H1 (cell line): ENCODE data around the gene ABHD14A. TPM values are rescaled to one million over a fixed set of nuclear protein-coding genes. Genes with fewer than 3 reads are reported as not detected.

Source experiments
- CTCF ChIA-PET: fragments of 300-600 bp; sonication (Branson Sonifier 250); formaldehyde crosslinking; loops from one replicate; lab custom pipeline; 2021; ENCODE audit not compliant: partially characterized antibody; lab: Charles Lee
- POLR2A ChIA-PET: fragments of 300-600 bp; sonication (Branson Sonifier 250); formaldehyde crosslinking; loops from one replicate; lab custom pipeline; 2021; ENCODE audit warnings: inconsistent platforms; ENCODE audit not compliant: partially characterized antibody; lab: Charles Lee
- DNase-seq, 2 experiments: peaks; one replicate each; pipeline versions ENCODE4 v3.0.0 to v3.0.0-alpha.2; 2010 to 2022; ENCODE audit warnings: low spot score in 2 of 2, low read depth in 1 of 2, mixed read lengths in 1 of 2
- FAIRE-seq: peaks from 2 replicates; lab custom pipeline; 2011; peaks lifted over from hg19 to GRCh38; lab: Jason Lieb, UNC
- H2AFZ ChIP-seq: 2 replicates; pipeline ENCODE4 v1.8.1; 2012; ENCODE audit warnings: low read length, inconsistent platforms
- H2AK5ac ChIP-seq: 2 replicates; pipeline ENCODE4 v1.6.1; 2013; ENCODE audit warnings: low read depth, low read length
- H2BK120ac ChIP-seq: replicated peaks from 2 replicates; pipeline ENCODE3; 2013; ENCODE audit warnings: low read depth, low read length, inconsistent platforms
- H2BK12ac ChIP-seq: 2 replicates; pipeline ENCODE4 v1.6.1; 2013; ENCODE audit warnings: low read depth, low read length
- H2BK15ac ChIP-seq: 2 replicates; pipeline ENCODE4 v1.6.1; 2013; ENCODE audit warnings: low read length
- H2BK20ac ChIP-seq: 2 replicates; pipeline ENCODE4 v1.6.1; 2013; ENCODE audit warnings: low read length
- H2BK5ac ChIP-seq: 2 replicates; pipeline ENCODE4 v1.6.1; 2013; ENCODE audit warnings: low read depth, low read length
- H3K14ac ChIP-seq: 2 replicates; pipeline ENCODE4 v1.6.1; 2013; ENCODE audit warnings: inconsistent platforms; ENCODE audit not compliant: insufficient read length
- H3K18ac ChIP-seq: 2 replicates; pipeline ENCODE4 v1.6.1; 2013; ENCODE audit warnings: low read length; ENCODE audit errors: extremely low read depth
- H3K23ac ChIP-seq: 2 replicates; pipeline ENCODE4 v1.6.1; 2013; ENCODE audit warnings: inconsistent platforms; ENCODE audit not compliant: insufficient read length
- H3K23me2 ChIP-seq: 2 replicates; pipeline ENCODE4 v1.6.1; 2013; ENCODE audit warnings: low read depth, low read length
- H3K27ac ChIP-seq: 2 replicates; pipeline ENCODE4 v1.6.1; 2011; ENCODE audit warnings: low read depth, low read length, inconsistent platforms
- H3K27me3 ChIP-seq, 4 experiments: replicated peaks in 1 of 4; 1 replicate in 1 of 4; 2 replicates in 3 of 4; pipeline versions ENCODE4 v1.6.1 to v1.8.1; 2011 to 2013; ENCODE audit warnings: low read length in 3 of 4, mild to moderate bottlenecking in 3 of 4, inconsistent platforms in 2 of 4, mixed read lengths in 2 of 4, moderate library complexity in 1 of 4; ENCODE audit not compliant: control insufficient read depth in 3 of 4, insufficient read depth in 3 of 4; ENCODE audit errors: extremely low read depth in 1 of 4
- H3K36me3 ChIP-seq, 4 experiments: 2 replicates each; pipeline versions ENCODE4 v1.6.1 to v1.8.1; 2011 to 2013; ENCODE audit warnings: mild to moderate bottlenecking in 4 of 4, low read length in 3 of 4, moderate library complexity in 2 of 4, control low read depth in 1 of 4, inconsistent platforms in 1 of 4; ENCODE audit not compliant: insufficient read depth in 4 of 4, control insufficient read depth in 2 of 4
- H3K4ac ChIP-seq: replicated peaks from 2 replicates; pipeline ENCODE3; 2013; ENCODE audit warnings: low read length, low read depth, mixed read lengths, inconsistent platforms; ENCODE audit not compliant: insufficient read length
- H3K4me1 ChIP-seq, 4 experiments: replicated peaks in 1 of 4; 1 replicate in 1 of 4; 2 replicates in 3 of 4; pipeline versions ENCODE4 v1.6.1 to v1.8.1; 2011 to 2013; ENCODE audit warnings: low read length in 3 of 4, inconsistent platforms in 2 of 4, mixed read lengths in 1 of 4; ENCODE audit not compliant: insufficient read depth in 4 of 4, control insufficient read depth in 3 of 4
- H3K4me2 ChIP-seq, 2 experiments: 2 replicates each; pipeline versions ENCODE4 v1.6.1 to v1.8.1; 2011 to 2013; ENCODE audit warnings: low read depth in 2 of 2, low read length in 2 of 2, control low read depth in 1 of 2, inconsistent platforms in 1 of 2, mild to moderate bottlenecking in 1 of 2; ENCODE audit not compliant: insufficient read depth in 1 of 2
- H3K4me3 ChIP-seq, 4 experiments: fragments of 200-600, 300-600 bp in 1 of 4; sonication (generic), shearing (Covaris generic), sonication (Bioruptor Twin) in 1 of 4; 2 replicates each; pipeline versions ENCODE4 v1.5.1 to v1.8.1; 2011 to 2016; ENCODE audit warnings: low read length in 4 of 4, low read depth in 3 of 4, control low read depth in 2 of 4, inconsistent platforms in 2 of 4, mild to moderate bottlenecking in 2 of 4, mixed read lengths in 1 of 4, moderate library complexity in 1 of 4; ENCODE audit not compliant: insufficient read depth in 2 of 4; ENCODE audit errors: extremely low read depth in 1 of 4
- H3K56ac ChIP-seq: replicated peaks from 2 replicates; pipeline ENCODE3; 2013; ENCODE audit warnings: low read depth, mild to moderate bottlenecking, mixed read lengths, low read length, inconsistent platforms; ENCODE audit not compliant: insufficient read length
- H3K79me1 ChIP-seq: 2 replicates; pipeline ENCODE4 v1.6.1; 2013; ENCODE audit warnings: low read depth, low read length, control low read depth
- H3K79me2 ChIP-seq, 2 experiments: 2 replicates each; pipeline versions ENCODE4 v1.6.1 to v1.8.1; 2012 to 2013; ENCODE audit warnings: low read length in 2 of 2, mild to moderate bottlenecking in 2 of 2, inconsistent platforms in 1 of 2; ENCODE audit not compliant: insufficient read depth in 2 of 2, control insufficient read depth in 1 of 2
- H3K9ac ChIP-seq, 4 experiments: replicated peaks in 1 of 4; 1 replicate in 1 of 4; 2 replicates in 3 of 4; pipeline versions ENCODE4 v1.6.1 to v1.8.1; 2011 to 2013; ENCODE audit warnings: low read depth in 3 of 4, low read length in 3 of 4, control low read depth in 2 of 4, mild to moderate bottlenecking in 2 of 4, moderate library complexity in 2 of 4, inconsistent platforms in 1 of 4; ENCODE audit errors: extremely low read depth in 1 of 4
- H3K9me3 ChIP-seq, 2 experiments: 2 replicates each; pipeline versions ENCODE4 v1.6.1 to v1.8.1; 2012 to 2013; ENCODE audit warnings: mild to moderate bottlenecking in 2 of 2, moderate library complexity in 2 of 2, control low read depth in 1 of 2, inconsistent platforms in 1 of 2, low read depth in 1 of 2, low read length in 1 of 2, mixed read lengths in 1 of 2; ENCODE audit not compliant: insufficient read depth in 2 of 2
- H4K20me1 ChIP-seq, 2 experiments: replicated peaks in 1 of 2; 2 replicates each; pipeline versions ENCODE3 to v1.8.1; 2011 to 2013; ENCODE audit warnings: inconsistent platforms in 2 of 2, low read length in 2 of 2, mild to moderate bottlenecking in 1 of 2; ENCODE audit not compliant: insufficient read depth in 2 of 2, control insufficient read depth in 1 of 2
- H4K5ac ChIP-seq: 2 replicates; pipeline ENCODE4 v1.6.1; 2013; ENCODE audit warnings: low read length, low read depth, mixed read lengths, inconsistent platforms; ENCODE audit not compliant: insufficient read length
- H4K8ac ChIP-seq: 2 replicates; pipeline ENCODE4 v1.8.0; 2013; ENCODE audit warnings: mild to moderate bottlenecking, moderate library complexity, low read length, inconsistent platforms; ENCODE audit not compliant: insufficient read depth; ENCODE audit errors: extremely low read depth
- H4K91ac ChIP-seq: replicated peaks from 2 replicates; pipeline ENCODE3; 2013; ENCODE audit warnings: low read length, mixed read lengths, inconsistent platforms; ENCODE audit not compliant: insufficient read length
- CBX5 ChIP-seq: fragments of 300-800, 300-1000 bp; sonication (generic); IDR thresholded peaks from 2 replicates; pipeline ENCODE4 v1.7.1; 2016; ENCODE audit warnings: antibody characterized with exemption, low read length, low read depth
- CBX8 ChIP-seq: fragments of 300-800, 300-1000 bp; sonication (generic); IDR thresholded peaks from 2 replicates; pipeline ENCODE4 v1.7.1; 2016; ENCODE audit warnings: low read depth, low read length, borderline replicate concordance
- CTCF ChIP-seq, 3 experiments: IDR thresholded peaks; 1 replicate in 2 of 3; 2 replicates in 1 of 3; pipeline versions ENCODE4 v1.5.1 to v1.6.1; 2011; ENCODE audit warnings: low read length in 3 of 3, mild to moderate bottlenecking in 3 of 3, inconsistent platforms in 2 of 3, low read depth in 1 of 3, moderate library complexity in 1 of 3; ENCODE audit not compliant: insufficient read depth in 1 of 3; ENCODE audit errors: control extremely low read depth in 1 of 3
- GTF2F1 ChIP-seq: IDR thresholded peaks from 2 replicates; pipeline ENCODE4 v1.6.1; 2012; ENCODE audit warnings: low read depth, low read length, improper control_type of control experiment, borderline replicate concordance
- JUND ChIP-seq: IDR thresholded peaks from 2 replicates; pipeline ENCODE4 v1.6.1; 2011; ENCODE audit warnings: mild to moderate bottlenecking, improper control_type of control experiment, low read length
- KDM5A ChIP-seq: fragments of 200-600 bp; IDR thresholded peaks from 2 replicates; pipeline ENCODE4 v1.7.1; 2012; ENCODE audit warnings: mild to moderate bottlenecking, low read length, inconsistent platforms, mixed read lengths
- NANOG ChIP-seq: IDR thresholded peaks from 2 replicates; pipeline ENCODE4 v1.6.1; 2011; ENCODE audit warnings: low read length, low read depth, mild to moderate bottlenecking, inconsistent platforms; ENCODE audit not compliant: insufficient read depth, poor library complexity, severe bottlenecking
- SIRT6 ChIP-seq: IDR thresholded peaks from one replicate; pipeline ENCODE4 v1.7.1; 2012; ENCODE audit warnings: low read length, inconsistent platforms
- TCF12 ChIP-seq: IDR thresholded peaks from 2 replicates; pipeline ENCODE4 v1.6.1; 2011; ENCODE audit warnings: low read depth, mild to moderate bottlenecking, low read length
- TEAD4 ChIP-seq: IDR thresholded peaks from 2 replicates; pipeline ENCODE4 v1.6.1; 2012; ENCODE audit warnings: low read depth, low read length, inconsistent platforms, mixed read lengths
- WGBS, 2 experiments: shearing (Covaris generic) in 1 of 2; methylation state at CpG; one replicate each; pipeline versions ENCODE4 v1.1.6 to v1.1.7; 2013 to 2015; ENCODE audit warnings: low lambda C conversion rate in 2 of 2, mixed read lengths in 2 of 2, inconsistent platforms in 1 of 2, low coverage in 1 of 2, missing lambda C conversion rate in 1 of 2; ENCODE audit not compliant: insufficient replicate concordance in 2 of 2, insufficient coverage in 1 of 2, insufficient read length in 1 of 2; ENCODE audit errors: extremely low coverage in 1 of 2, missing lambda C conversion rate in 1 of 2; 5-methylcytosine and 5-hydroxymethylcytosine counted together
- polyA plus RNA-seq, 7 experiments: library from polyadenylated mRNA; depleted of rRNA in 3 of 7; stranded (reverse) in 5 of 7; unstranded in 2 of 7; fragments of >200 nt in 5 of 7; fragments of 200-250 nt in 2 of 7; gene quantifications; 1 replicate in 5 of 7; 2 replicates in 1 of 7; 4 replicates in 1 of 7; pipeline versions ENCODE4 v1.2.1 to v1.2.3, GENCODE V29; 2011 to 2013; ENCODE audit warnings: missing spikeins in 2 of 7, mixed read lengths in 2 of 7
- total RNA-seq: library from RNA; stranded (reverse); fragmentation: NEBNext Ultra II Directional; extraction: Animal tissue kit (Norgen Biotek cat#: 25700); gene quantifications from 2 replicates; pipeline ENCODE4 v1.2.1, GENCODE V29; 2021

ABHD14A gene
- total and polyA plus RNA-seq, 2 of the 8 experiments (the other 6 are each of a cell fraction or from before 2014, with no cell fraction given) = 4.6 to 9.8 TPM

GRCh38 chr3:51954105-51954504 lies 20.8 kb upstream of the ABHD14A start:
- WGBS, 2 experiments = 90% methylated on average over 6 of the region's 6 CpGs; no CpG with 5 or more reads in 1 of the 2 experiments
- TF ChIP-seq JUND (no peak), GTF2F1 (no peak), NANOG (no peak), TCF12 (no peak), CTCF (IDR thresholded peaks at IDR 0.05; ENCODE audit: control extremely low read depth in 1 of 3, insufficient read depth in 1 of 3, low read depth in 1 of 3, low read length in 3 of 3) (no peak), KDM5A (no peak), CBX5 (no peak), TEAD4 (no peak), SIRT6 (no peak), CBX8 (no peak)
- TF ChIP-seq, all 59 proteins: peak for 0
- Histone ChIP-seq H3K4me3 (no peak overlapping the region), H3K23ac (no peak overlapping the region), H3K9ac (no peak overlapping the region), H2BK12ac (no peak overlapping the region), H4K8ac (no peak overlapping the region), H4K5ac (no peak overlapping the region), H3K23me2 (peaks cover 8% of the 10 kb centered on the region; the same call in 1 of the 2 replicates), H2BK120ac (no peak overlapping the region), H3K36me3 (no peaks in the 10 kb centered on the region), H3K4ac (no peak overlapping the region), H3K27ac (no peak overlapping the region), H4K91ac (no peak overlapping the region), H2AK5ac (no peak overlapping the region), H3K14ac (no peak overlapping the region), H3K79me2 (no peaks in the 10 kb centered on the region), H3K4me2 (no peak overlapping the region), H3K56ac (no peak overlapping the region), H3K4me1 (peaks cover 0 to 15% (median 7%) of the 10 kb centered on the region in 4 experiments; a peak in 6 of 7 replicates), H2BK15ac (no peak overlapping the region), H3K79me1 (no peaks in the 10 kb centered on the region), H2BK20ac (no peak overlapping the region), H2BK5ac (no peak overlapping the region), H3K18ac (no peak overlapping the region), H2AFZ (no peak overlapping the region), H4K20me1 (no peaks in the 10 kb centered on the region), H3K9me3 (no peaks in the 10 kb centered on the region), H3K27me3 (peaks cover 15 to 43% (median 35%) of the 10 kb centered on the region in 4 experiments)
- no peak for DNase-seq
- FAIRE-seq = no peak
- POLR2A ChIA-PET = interaction anchor here (1.9 to 15.7 kb wide), 5 partner anchors 9 to 39 kb away, joined by 6 to 148 read pairs (median 14); partner anchors contain the start of genes ACY1, PARP3, PCBP4 and RPL29
- CTCF ChIA-PET = interaction anchor here (1.5 to 5.7 kb wide), 6 partner anchors 9 to 99 kb away, joined by 5 to 29 read pairs (median 7); partner anchors contain the start of genes ABHD14A, ABHD14B, PARP3 and RRP9
